Colonic mucosa (tissue), 4 donors: ENCODE results near the gene KLRC1. TPM values are rescaled to one million over a fixed set of nuclear protein-coding genes. Genes with fewer than 3 reads are reported as not detected.
"Not testable (repeated sequence)": the region's sequence is repeated elsewhere in the genome, so short reads cannot be mapped to it uniquely, and the experiment has no call there.

Source experiments
- DNase-seq: peaks from one replicate; pipeline ENCODE4 v3.0.0-alpha.2; 2020
- H3K27ac ChIP-seq: fragments of 200-600 bp; one replicate; pipeline ENCODE4 v1.8.0; 2021
- H3K27me3 ChIP-seq: fragments of 200-600 bp; one replicate; pipeline ENCODE4 v1.8.0; 2021
- H3K36me3 ChIP-seq: fragments of 200-600 bp; one replicate; pipeline ENCODE4 v1.8.0; 2021
- H3K4me1 ChIP-seq: fragments of 200-600 bp; one replicate; pipeline ENCODE4 v1.8.0; 2021; ENCODE audit warnings: mild to moderate bottlenecking
- H3K4me3 ChIP-seq: fragments of 200-600 bp; one replicate; pipeline ENCODE4 v1.8.0; 2021
- H3K9ac ChIP-seq, 2 donors: one replicate each; pipeline ENCODE4 v1.7.0; 2013; ENCODE audit warnings: control low read depth in 2 of 2, low read depth in 2 of 2, low read length in 2 of 2
- H3K9me3 ChIP-seq: fragments of 200-600 bp; one replicate; pipeline ENCODE4 v1.8.0; 2021
- intact Hi-C: fragments of 100-400 bp; cut with DNase I; formaldehyde crosslinking; loops from one replicate; pipeline ENCODE4 v1.14.1; 2022
- total RNA-seq, 2 donors: library from RNA; stranded (reverse); fragmentation: NEBNext Ultra II Directional in 1 of 2; extraction: Animal tissue kit (Norgen Biotek cat#: 25700) in 1 of 2; gene quantifications; one replicate each; pipeline ENCODE4 v1.2.1, GENCODE V29; 2021
- TF ChIP-seq, protein P1 (sequence below): fragments of 200-600 bp; IDR thresholded peaks from one replicate; pipeline ENCODE4 v1.8.0; 2022; ENCODE audit warnings: antibody characterized with exemption, mild to moderate bottlenecking
- donor health status: healthy.
- donor health status: DM: no; HTN: no; CAD: no.
- donor health status: DM: no; HTN: no; CAD: no.

KLRC1 gene
- total RNA-seq, 2 donors from 2014 or later, result 1.0 to 1.3 TPM

DNA sequence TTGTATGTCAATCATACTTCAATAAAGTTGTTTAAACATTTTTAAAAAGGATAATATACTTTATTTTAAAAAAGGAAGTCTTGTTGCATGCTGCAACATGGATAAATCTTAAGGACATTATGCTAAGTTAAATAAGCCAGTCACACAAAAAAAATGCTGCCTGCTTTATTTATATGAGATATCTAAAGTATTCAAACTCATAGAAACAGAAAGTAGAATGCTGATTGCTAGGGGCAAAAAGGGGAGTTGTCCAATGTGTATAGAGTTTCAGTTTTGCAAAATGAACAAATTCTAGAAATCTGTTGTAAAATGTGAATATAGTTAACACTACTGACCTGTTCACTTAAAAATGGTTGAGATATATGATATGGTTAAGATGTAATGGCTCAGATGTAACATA is 52.3 kb downstream of the KLRC1 start:
- no peaks in the 10 kb centered on the region for H3K9me3 ChIP-seq
- no peak overlapping the region for H3K9ac ChIP-seq
- TF ChIP-seq, protein P1, sequence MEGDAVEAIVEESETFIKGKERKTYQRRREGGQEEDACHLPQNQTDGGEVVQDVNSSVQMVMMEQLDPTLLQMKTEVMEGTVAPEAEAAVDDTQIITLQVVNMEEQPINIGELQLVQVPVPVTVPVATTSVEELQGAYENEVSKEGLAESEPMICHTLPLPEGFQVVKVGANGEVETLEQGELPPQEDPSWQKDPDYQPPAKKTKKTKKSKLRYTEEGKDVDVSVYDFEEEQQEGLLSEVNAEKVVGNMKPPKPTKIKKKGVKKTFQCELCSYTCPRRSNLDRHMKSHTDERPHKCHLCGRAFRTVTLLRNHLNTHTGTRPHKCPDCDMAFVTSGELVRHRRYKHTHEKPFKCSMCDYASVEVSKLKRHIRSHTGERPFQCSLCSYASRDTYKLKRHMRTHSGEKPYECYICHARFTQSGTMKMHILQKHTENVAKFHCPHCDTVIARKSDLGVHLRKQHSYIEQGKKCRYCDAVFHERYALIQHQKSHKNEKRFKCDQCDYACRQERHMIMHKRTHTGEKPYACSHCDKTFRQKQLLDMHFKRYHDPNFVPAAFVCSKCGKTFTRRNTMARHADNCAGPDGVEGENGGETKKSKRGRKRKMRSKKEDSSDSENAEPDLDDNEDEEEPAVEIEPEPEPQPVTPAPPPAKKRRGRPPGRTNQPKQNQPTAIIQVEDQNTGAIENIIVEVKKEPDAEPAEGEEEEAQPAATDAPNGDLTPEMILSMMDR, result no peak
- no peak overlapping the region for H3K27ac ChIP-seq
- intact Hi-C loops, result no loop called here
- H3K36me3 ChIP-seq, result no peaks in the 10 kb centered on the region
- no peaks in the 10 kb centered on the region for H3K4me1 ChIP-seq
- no peak for DNase-seq
- H3K4me3 ChIP-seq, result no peak overlapping the region
- H3K27me3 ChIP-seq, result no peaks in the 10 kb centered on the region

DNA sequence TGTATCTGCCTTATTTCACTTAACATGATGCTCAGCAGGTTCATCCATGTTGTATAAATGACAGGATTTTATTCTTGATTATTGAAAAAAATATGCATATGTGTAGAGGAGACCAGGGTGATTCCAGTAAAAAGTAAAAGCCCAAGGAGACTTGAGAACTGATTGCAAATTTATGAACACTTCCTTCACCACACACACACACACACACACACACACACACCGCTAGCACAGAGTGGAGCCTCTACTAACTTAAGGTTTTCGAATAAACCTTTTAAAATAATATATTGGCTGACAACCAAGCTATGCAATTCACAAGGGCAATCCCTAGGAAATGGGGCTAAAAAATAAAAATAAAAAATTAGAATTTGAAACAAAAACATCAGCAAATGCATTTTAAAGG is 55.0 kb downstream of the KLRC1 start:
- H3K36me3 ChIP-seq, result no peaks in the 10 kb centered on the region
- DNase-seq, result no peak
- H3K4me3 ChIP-seq, result no peak overlapping the region
- intact Hi-C loops, result no loop called here
- no peak overlapping the region for H3K27ac ChIP-seq
- no peaks in the 10 kb centered on the region for H3K27me3 ChIP-seq
- H3K9me3 ChIP-seq, result no peaks in the 10 kb centered on the region
- TF ChIP-seq, protein P1, result no peak
- H3K9ac ChIP-seq, result no peak overlapping the region
- peaks cover 4% of the 10 kb centered on the region for H3K4me1 ChIP-seq

DNA sequence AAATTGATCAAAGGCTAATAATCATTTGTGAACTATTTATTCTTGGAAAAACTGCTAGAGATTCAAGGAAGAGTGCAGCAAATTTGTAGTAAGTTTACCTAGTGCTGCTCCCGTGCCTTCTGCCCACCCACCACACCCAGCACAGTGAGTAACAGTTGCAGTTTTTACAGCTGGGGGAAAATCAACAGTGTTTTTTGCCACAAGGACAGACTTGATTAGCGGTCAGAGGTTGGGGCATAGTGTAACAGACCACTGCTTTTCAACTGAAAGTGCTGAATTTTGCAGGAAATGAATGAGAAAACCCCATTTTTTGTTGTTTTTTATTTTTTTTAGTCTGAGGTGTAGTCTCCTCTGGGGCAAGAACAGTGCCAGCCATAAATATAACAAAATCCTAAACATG is 55.9 kb downstream of the KLRC1 start:
- Histone ChIP-seq H3K9me3 (no peaks in the 10 kb centered on the region), H3K4me1 (peaks cover 4% of the 10 kb centered on the region), H3K36me3 (no peaks in the 10 kb centered on the region), H3K27ac (no peak overlapping the region), H3K27me3 (no peaks in the 10 kb centered on the region), H3K4me3 (no peak overlapping the region), H3K9ac (no peak overlapping the region)
- TF ChIP-seq, protein P1, result no peak
- peak; percentile 34 for DNase-seq
- intact Hi-C loops, result no loop called here

DNA sequence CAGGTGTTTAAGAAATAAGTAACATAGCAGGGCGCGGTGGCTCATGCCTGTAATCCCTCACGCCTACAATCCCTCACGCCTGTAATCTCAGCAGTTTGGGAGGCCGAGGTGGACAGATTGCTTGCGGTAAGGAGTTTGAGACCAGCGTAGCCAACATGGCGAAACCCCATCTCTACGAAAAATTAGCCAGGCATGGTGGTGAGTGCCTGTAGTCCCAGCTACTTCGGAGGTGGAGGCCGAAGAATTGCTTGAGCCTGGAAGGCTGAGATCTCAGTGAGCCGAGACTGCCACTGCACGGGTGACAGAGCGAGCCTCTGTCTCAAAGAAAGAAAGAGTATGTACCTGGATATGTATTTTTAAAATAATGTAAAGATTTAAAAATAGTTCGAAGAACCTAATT is 57.0 kb downstream of the KLRC1 start:
- H3K27ac ChIP-seq, result peak overlapping the region; percentile 71
- H3K9ac ChIP-seq, DNase-seq, H3K9me3 ChIP-seq, H3K36me3 ChIP-seq, intact Hi-C loops, H3K4me1 ChIP-seq, H3K27me3 ChIP-seq, H3K4me3 ChIP-seq: not testable (repeated sequence)

Other genes starting within 250 kb of the KLRC1 start
- gene GABARAPL1, start 240.5 kb downstream of the KLRC1 start, total RNA-seq, result 10 to 100 TPM; 12.8 to 42.8 TPM
- 1 to 10 TPM; 1.1 to 1.5 TPM for gene KLRD1, start 145.5 kb downstream of the KLRC1 start, total RNA-seq
- gene KLRK1, start 63.3 kb downstream of the KLRC1 start, total RNA-seq, result 1 to 10 TPM; 1.1 to 1.6 TPM
- under 1 TPM; 0.47 to 0.80 TPM for gene KLRC4, start 43.6 kb downstream of the KLRC1 start, total RNA-seq
- not detected for gene KLRC3, start 32.8 kb downstream of the KLRC1 start, total RNA-seq
- gene KLRC2, start 17.4 kb downstream of the KLRC1 start, total RNA-seq, result under 1 TPM in 1 of 2 donors, not detected in 1; 0.50 TPM
- 1 to 10 TPM in 1 of 2 donors, under 1 TPM in 1; 0.77 to 2.7 TPM for gene EIF2S3B, start 52.5 kb upstream of the KLRC1 start, total RNA-seq
- gene MAGOHB, start 160.2 kb upstream of the KLRC1 start, total RNA-seq, result 10 to 100 TPM; 13.9 to 38.1 TPM
- gene STYK1, start 220.7 kb upstream of the KLRC1 start, total RNA-seq, result 10 to 100 TPM; 24.5 to 53.3 TPM